Adrenal gland (tissue), 12 donors: ENCODE results near the gene MYO1B. TPM values are rescaled to one million over a fixed set of nuclear protein-coding genes. Genes with fewer than 3 reads are reported as not detected.

ENCODE experiments used
- DNase-seq, 7 donors: peaks; one replicate each; pipeline ENCODE4 v3.0.0-alpha.2; 2019 to 2020
- H3K27ac ChIP-seq, 5 donors: fragments of 200-600 bp; sonication (generic) in 4 of 5; 1 replicate in 3 of 5; 2 replicates in 2 of 5; pipeline versions ENCODE4 v1.5.1 to v1.8.0; 2016 to 2020; ENCODE audit warnings: mild to moderate bottlenecking in 1 of 5
- H3K27me3 ChIP-seq: fragments of 200-600 bp; 2 replicates; pipeline ENCODE4 v1.8.0; 2021
- H3K36me3 ChIP-seq, 2 donors: fragments of 200-600 bp; replicated peaks in 1 of 2; 1 replicate in 1 of 2; 2 replicates in 1 of 2; pipeline versions ENCODE4 v1.5.1 to v1.8.0; 2018 to 2022
- H3K4me1 ChIP-seq, 2 donors: fragments of 200-600 bp; replicated peaks in 1 of 2; 1 replicate in 1 of 2; 2 replicates in 1 of 2; pipeline versions ENCODE4 v1.5.1 to v1.8.0; 2018 to 2021
- H3K4me3 ChIP-seq, 4 donors: fragments of 200-600 bp; sonication (generic) in 3 of 4; one replicate each; pipeline ENCODE4 v1.5.1; 2016 to 2018
- H3K9me3 ChIP-seq, 3 donors: fragments of 200-600 bp; sonication (generic) in 1 of 3; replicated peaks in 1 of 3; 1 replicate in 2 of 3; 2 replicates in 1 of 3; pipeline versions ENCODE4 v1.5.1 to v1.8.0; 2016 to 2021
- CTCF ChIP-seq, 6 experiments: fragments of 450-650 bp in 4 of 6; fragments of 200-600 bp in 2 of 6; sonication (generic) in 1 of 6; IDR thresholded peaks; 1 replicate in 5 of 6; 2 replicates in 1 of 6; pipeline versions ENCODE4 v1.5.1 to v1.8.0; 2016 to 2021; ENCODE audit warnings: antibody characterized with exemption in 6 of 6, mild to moderate bottlenecking in 2 of 6, moderate library complexity in 1 of 6
- POLR2A ChIP-seq, 2 donors: fragments of 450-650 bp; IDR thresholded peaks; one replicate each; pipeline ENCODE4 v1.6.1; 2017; ENCODE audit warnings: antibody characterized with exemption in 2 of 2, mild to moderate bottlenecking in 2 of 2, moderate library complexity in 1 of 2
- WGBS, 4 donors: extraction: QIAGEN DNeasy Blood & Tissue Kit in 2 of 4; methylation state at CpG; one replicate each; pipeline versions ENCODE4 v1.1.5 to v1.1.7; 2013 to 2017; 5-methylcytosine and 5-hydroxymethylcytosine counted together
- intact Hi-C, 2 donors: fragments of 100-400 bp; cut with DNase I; formaldehyde crosslinking; loops; one replicate each; pipeline versions ENCODE4 v1.14.1 to v1.15.0; 2022 to 2023
- polyA plus RNA-seq, 3 donors: library from polyadenylated mRNA; stranded (reverse); fragments of 200-250 nt in 2 of 3; fragments of 350-450 nt in 1 of 3; fragmentation: Illumina TruSeq in 1 of 3; extraction: RNeasy Lipid Tissue Mini Kit (QIAGEN cat#74804) in 1 of 3; gene quantifications; one replicate each; pipeline ENCODE4 v1.2.3, GENCODE V29; 2013 to 2014
- total RNA-seq, 9 donors: library from RNA; depleted of rRNA in 4 of 9; stranded (reverse); fragments of >200 nt in 4 of 9; fragments of 120-200 nt in 1 of 9; fragmentation: NEBNext Ultra II Directional in 1 of 9; extraction: Animal tissue kit (Norgen Biotek cat#: 25700) in 1 of 9; gene quantifications; one replicate each; pipeline versions ENCODE4 v1.1.0 to v1.2.4, GENCODE V29; 2013 to 2023
- donor health status: healthy with polysubstance abuse.
- donor health status: Bipolar disorder and iron deficiency.
- donor health status: DM: yes; HTN: yes; CAD: no.
- donor health status: DM: no; HTN: no; CAD: no.
- donor health status: DM: no; HTN: no; CAD: no.
- donor health status: DM: yes; HTN: yes; CAD: no.

Gene MYO1B
- total and polyA plus RNA-seq, 12 donors: 6.9 to 24.0 (median 14.0) TPM

GRCh38 chr2:191206613-191207471, 38.4 kb upstream of the MYO1B start:
- intact Hi-C loops: no loop called here
- no peak for TF ChIP-seq CTCF (IDR thresholded peaks at IDR 0.05)
- TF ChIP-seq POLR2A (IDR thresholded peaks at IDR 0.05): no peak
- no peaks in the 10 kb centered on the region for H3K4me1 ChIP-seq
- H3K9me3 ChIP-seq: no peaks in the 10 kb centered on the region
- H3K36me3 ChIP-seq: no peaks in the 10 kb centered on the region
- WGBS, 4 donors: 70 to 78% (median 76%) methylated on average over 13 of the region's 13 CpGs
- no peak overlapping the region for H3K27ac ChIP-seq
- no peaks in the 10 kb centered on the region for H3K27me3 ChIP-seq
- H3K4me3 ChIP-seq: no peak overlapping the region
- DNase-seq: no peak

GRCh38 chr2:191209340-191209739, 35.9 kb upstream of the MYO1B start:
- TF ChIP-seq CTCF (IDR thresholded peaks at IDR 0.05): no peak
- TF ChIP-seq POLR2A (IDR thresholded peaks at IDR 0.05): no peak
- H3K4me3 ChIP-seq: no peak overlapping the region
- H3K27ac ChIP-seq: no peak overlapping the region
- no peaks in the 10 kb centered on the region for H3K4me1 ChIP-seq
- H3K9me3 ChIP-seq: no peaks in the 10 kb centered on the region
- intact Hi-C loops: no loop called here
- no peak for DNase-seq
- no peaks in the 10 kb centered on the region for H3K36me3 ChIP-seq
- H3K27me3 ChIP-seq: no peaks in the 10 kb centered on the region
- WGBS, 4 donors: 55 to 82% (median 70%) methylated on average over 1 of the region's 1 CpG

- TF ChIP-seq POLR2A (IDR thresholded peaks at IDR 0.05): no peak
- Histone ChIP-seq H3K27me3 (no peaks in the 10 kb centered on the region), H3K36me3 (no peaks in the 10 kb centered on the region), H3K4me3 (no peak overlapping the region), H3K9me3 (no peaks in the 10 kb centered on the region), H3K27ac (no peak overlapping the region), H3K4me1 (no peaks in the 10 kb centered on the region)
- intact Hi-C loops: no loop called here
- DNase-seq: no peak
Observed at GRCh38 chr2:191212119-191212518, 33.1 kb upstream of the MYO1B start.

GRCh38 chr2:191213333-191213732, 31.9 kb upstream of the MYO1B start:
- DNase-seq: no peak
- Histone ChIP-seq H3K4me1 (no peaks in the 10 kb centered on the region), H3K4me3 (no peak overlapping the region), H3K9me3 (no peaks in the 10 kb centered on the region), H3K36me3 (no peaks in the 10 kb centered on the region), H3K27me3 (no peaks in the 10 kb centered on the region), H3K27ac (no peak overlapping the region)
- intact Hi-C loops: no loop called here
- TF ChIP-seq CTCF (IDR thresholded peaks at IDR 0.05): no peak

- whole genome bisulfite sequencing, 4 donors: 76 to 89% (median 83%) methylated on average over 1 of the region's 1 CpG
- Histone ChIP-seq H3K27me3 (no peaks in the 10 kb centered on the region), H3K9me3 (no peaks in the 10 kb centered on the region), H3K4me3 (no peak overlapping the region), H3K36me3 (no peaks in the 10 kb centered on the region), H3K27ac (no peak overlapping the region), H3K4me1 (no peaks in the 10 kb centered on the region)
- intact Hi-C loops: loop anchor here in 1 of 2 donors (5.0 kb wide), 1 partner anchor 287 kb away; no protein-coding TSS in a partner anchor
- no peak for TF ChIP-seq POLR2A (IDR thresholded peaks at IDR 0.05)
- TF ChIP-seq CTCF (IDR thresholded peaks at IDR 0.05): no peak
- DNase-seq: no peak
Observed at GRCh38 chr2:191215230-191215629, 30.0 kb upstream of the MYO1B start.
